Left hindlimb (tissue), 1 donor: ENCODE measurements around the gene DIS3L2.
A peak's percentile ranks its signal among the peaks of the same experiment; 100 is the strongest.

Experiments used
- DNase-seq: peaks from one replicate; pipeline ENCODE4 v3.0.0-alpha.2; 2018

DIS3L2 gene

GRCh38 chr2:232276084-232276732, 314.7 kb downstream of the DIS3L2 start:
- no peak for DNase-seq

- DNase-seq, result no peak
Observed at GRCh38 chr2:232276733-232277313, 315.3 kb downstream of the DIS3L2 start.

- no peak for DNase-seq
Observed at GRCh38 chr2:232278534-232278933, 317.0 kb downstream of the DIS3L2 start.

GRCh38 chr2:232280341-232280740, 318.8 kb downstream of the DIS3L2 start:
- DNase-seq, result no peak

GRCh38 chr2:232281858-232282507, 320.5 kb downstream of the DIS3L2 start:
- no peak for DNase-seq

- no peak for DNase-seq
Observed at GRCh38 chr2:232282508-232283055, 321.1 kb downstream of the DIS3L2 start.

- DNase-seq, result no peak
Observed at GRCh38 chr2:232286001-232286868, 324.7 kb downstream of the DIS3L2 start.

- DNase-seq, result no peak
Observed at GRCh38 chr2:232287316-232287715, 325.8 kb downstream of the DIS3L2 start.

- DNase-seq, result no peak
Observed at GRCh38 chr2:232288489-232289030, 327.0 kb downstream of the DIS3L2 start.

- DNase-seq, result peak; percentile 72
Observed at GRCh38 chr2:232290668-232291067, 329.2 kb downstream of the DIS3L2 start.

GRCh38 chr2:232291343-232291742, 329.8 kb downstream of the DIS3L2 start:
- no peak for DNase-seq

GRCh38 chr2:232292395-232293154, 331.1 kb downstream of the DIS3L2 start:
- DNase-seq, result no peak

- DNase-seq, result no peak
Observed at GRCh38 chr2:232293191-232293590, 331.7 kb downstream of the DIS3L2 start.

GRCh38 chr2:232295971-232296370, 334.5 kb downstream of the DIS3L2 start:
- no peak for DNase-seq

- DNase-seq, result no peak
Observed at GRCh38 chr2:232296776-232297525, 335.4 kb downstream of the DIS3L2 start.

GRCh38 chr2:232299084-232299483, 337.6 kb downstream of the DIS3L2 start:
- DNase-seq, result no peak

GRCh38 chr2:232299927-232300674, 338.6 kb downstream of the DIS3L2 start:
- no peak for DNase-seq

- no peak for DNase-seq
Observed at GRCh38 chr2:232300894-232301387, 339.4 kb downstream of the DIS3L2 start.

- DNase-seq, result no peak
Observed at GRCh38 chr2:232304236-232304635, 342.7 kb downstream of the DIS3L2 start.

GRCh38 chr2:232306741-232307305, 345.3 kb downstream of the DIS3L2 start:
- DNase-seq, result no peak
